HepG2 (cell line): ENCODE data around the gene SRCIN1. TPM values are rescaled to one million over a fixed set of nuclear protein-coding genes. Genes with fewer than 3 reads are reported as not detected.
A peak's percentile ranks its signal among the peaks of the same experiment; 100 is the strongest.

Experiments used
- BCL6 ChIP-seq: IDR thresholded peaks from 2 replicates; pipeline ENCODE4 v1.6.1; 2016; ENCODE audit warnings: missing genetic modification reagents, missing compliant biosample characterization
- KIAA2018 ChIP-seq: sonication (generic); formaldehyde crosslinking; IDR thresholded peaks from 2 replicates; pipeline ENCODE4 v1.5.0; 2020; ENCODE audit warnings: mild to moderate bottlenecking, missing genetic modification reagents, borderline replicate concordance
- MAFG ChIP-seq: sonication (generic); formaldehyde crosslinking; IDR thresholded peaks from 2 replicates; pipeline ENCODE4 v1.5.1; 2020; ENCODE audit warnings: mild to moderate bottlenecking, missing genetic modification reagents
- PCBP1 ChIP-seq: fragments of 200-400 bp; formaldehyde crosslinking; IDR thresholded peaks from 2 replicates; pipeline ENCODE4 v1.6.1; 2017; ENCODE audit warnings: mild to moderate bottlenecking, low read depth, low read length, borderline replicate concordance
- POGK ChIP-seq: sonication (generic); formaldehyde crosslinking; conservative IDR thresholded peaks from 2 replicates; pipeline ENCODE4 v1.8.0; 2022; ENCODE audit warnings: mild to moderate bottlenecking, moderate library complexity, missing genetic modification reagents
- TERF1 ChIP-seq: sonication (generic); formaldehyde crosslinking; IDR thresholded peaks from 2 replicates; pipeline ENCODE4 v1.8.0; 2022; ENCODE audit warnings: mild to moderate bottlenecking, missing genetic modification reagents, moderate library complexity
- USF2 ChIP-seq, 2 experiments: sonication (generic) in 1 of 2; formaldehyde crosslinking in 1 of 2; IDR thresholded peaks; 2 replicates each; pipeline versions ENCODE4 v1.5.1 to v1.6.1; 2011 to 2020; ENCODE audit warnings: borderline replicate concordance in 1 of 2, low read depth in 1 of 2, low read length in 1 of 2, mild to moderate bottlenecking in 1 of 2, missing genetic modification reagents in 1 of 2, moderate library complexity in 1 of 2
- ZNF207 ChIP-seq: fragments of 450-650 bp; IDR thresholded peaks from 2 replicates; pipeline ENCODE4 v1.6.1; 2016; ENCODE audit warnings: antibody characterized with exemption, borderline replicate concordance
- ZNF232 ChIP-seq: sonication (generic); formaldehyde crosslinking; IDR thresholded peaks from 2 replicates; pipeline ENCODE4 v1.4.0; 2020; ENCODE audit warnings: missing genetic modification reagents, borderline replicate concordance
- ZNF34 ChIP-seq: sonication (generic); formaldehyde crosslinking; IDR thresholded peaks from 2 replicates; pipeline ENCODE4 v1.4.0; 2020; ENCODE audit warnings: mild to moderate bottlenecking, missing genetic modification reagents, borderline replicate concordance
- ZNF549 ChIP-seq: sonication (generic); formaldehyde crosslinking; IDR thresholded peaks from 2 replicates; pipeline ENCODE4 v1.5.0; 2020; ENCODE audit warnings: missing genetic modification reagents
- ZNF607 ChIP-seq: sonication (generic); formaldehyde crosslinking; IDR thresholded peaks from 2 replicates; pipeline ENCODE4 v1.5.1; 2020; ENCODE audit warnings: missing genetic modification reagents, mild to moderate bottlenecking, borderline replicate concordance
- polyA plus RNA-seq, 8 experiments: library from polyadenylated mRNA; depleted of rRNA in 3 of 8; stranded (reverse) in 7 of 8; unstranded in 1 of 8; fragments of >200 nt; fragmentation: Illumina TruSeq in 4 of 8; extraction: Trizol in 4 of 8; gene quantifications; 2 replicates each; pipeline versions ENCODE4 v1.2.1 to v1.2.3, GENCODE V29; 2011 to 2016; ENCODE audit warnings: low read depth in 4 of 8, missing spikeins in 1 of 8, mixed read lengths in 1 of 8; ENCODE audit not compliant: insufficient read depth in 1 of 8
- total RNA-seq, 5 experiments: library from RNA; depleted of rRNA; stranded (reverse); fragments of >200 nt; fragmentation: Illumina TruSeq; extraction: Trizol; gene quantifications; 2 replicates each; pipeline ENCODE4 v1.2.3, GENCODE V29; 2016; ENCODE audit warnings: low read depth in 1 of 5

The SRCIN1 gene
- total and polyA plus RNA-seq, 2 of the 13 experiments (the other 11 are each of a cell fraction or from before 2014, with no cell fraction given) = 1.2 to 9.6 TPM

GRCh38 chr17:38606646-38607611, 1.2 kb upstream of the SRCIN1 start (continued):
- TF ChIP-seq BCL6 (0 out of 2 replicates have a peak, but pooled peaks have one; percentile 7), USF2 (IDR thresholded peaks at IDR 0.05; ENCODE audit: low read depth, low read length) (no peak), USF2 (CRISPR knock-in tag; IDR thresholded peaks at IDR 0.05; ENCODE audit: borderline replicate concordance) (peak; percentile 22; the same call in 1 of the 2 replicates), ZNF607 (CRISPR knock-in tag) (peak; percentile 13; the same call in 1 of the 2 replicates), ZNF207 (no peak), ZNF232 (CRISPR knock-in tag) (no peak), MAFG (CRISPR knock-in tag) (no peak), PCBP1 (0 out of 2 replicates have a peak, but pooled peaks have one; percentile 3), ZNF549 (CRISPR knock-in tag) (no peak), POGK (CRISPR knock-in tag) (0 out of 2 replicates have a peak, but pooled peaks have one; percentile 33), KIAA2018 (CRISPR knock-in tag) (0 out of 2 replicates have a peak, but pooled peaks have one; percentile 67), ZNF34 (CRISPR knock-in tag) (0 out of 2 replicates have a peak, but pooled peaks have one; percentile 7), TERF1 (no peak)
